HG03575 (cell line): Measurements from ENCODE around the gene ADARB2.

ENCODE experiments used
- ATAC-seq: cut with Tn5 transposase; IDR thresholded peaks from one replicate; pipeline ENCODE4 v1.9.1; 2021; ENCODE audit not compliant: unreplicated experiment, insufficient number of reproducible peaks, low FRiP score; ENCODE audit errors: extremely low read depth

ADARB2 gene

DNA sequence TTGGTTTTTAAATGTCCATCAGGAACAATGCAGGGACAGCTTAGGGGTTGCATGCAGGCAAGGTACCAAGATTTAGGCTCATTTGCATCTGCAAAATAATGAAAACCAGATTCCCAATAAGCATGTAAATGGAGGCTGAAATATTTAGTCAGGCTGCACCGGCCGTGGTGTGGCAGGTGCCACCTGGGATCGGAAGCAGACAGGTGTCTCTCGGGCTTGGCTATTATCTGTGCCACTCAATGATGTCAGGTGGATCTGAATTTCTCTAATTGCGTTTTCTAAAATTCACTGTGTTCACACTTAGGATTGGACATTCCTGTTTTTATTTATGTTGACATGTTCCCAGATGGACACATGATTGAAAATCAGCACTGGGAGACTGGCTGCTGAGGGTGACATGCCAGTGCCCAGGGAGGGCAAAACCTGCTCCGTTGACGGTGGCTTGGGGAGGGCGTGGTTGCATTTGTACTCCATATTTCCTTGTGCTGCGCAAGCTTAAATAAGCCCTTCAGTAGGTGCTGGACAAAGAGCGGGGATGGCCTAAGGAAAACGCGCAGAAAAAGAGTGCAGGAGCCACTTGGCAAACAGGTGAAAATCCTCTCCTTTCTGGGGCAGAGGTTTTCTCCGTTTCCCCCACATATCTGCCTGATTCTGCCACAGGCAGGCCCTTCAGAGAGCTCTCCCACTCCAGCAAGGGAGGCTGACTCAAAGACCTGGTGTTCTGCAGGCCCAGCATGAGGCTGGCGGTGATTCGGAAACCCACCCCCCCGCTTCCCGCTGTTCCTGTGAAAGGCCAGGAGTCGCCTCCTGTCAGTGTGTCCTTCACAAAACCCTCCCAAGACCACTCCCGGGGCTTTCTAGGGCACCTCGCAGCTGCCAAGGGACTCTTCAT is 538.6 kb downstream of the ADARB2 start:
- no peak for ATAC-seq

GRCh38 chr10:1197384-1197783 is 539.9 kb downstream of the ADARB2 start:
- ATAC-seq = no peak

- ATAC-seq = no peak
These were observed 540.7 kb downstream of the ADARB2 start for GRCh38 chr10:1196656-1197055.

- ATAC-seq = no peak
These were observed 541.5 kb downstream of the ADARB2 start for GRCh38 chr10:1195828-1196227.

DNA sequence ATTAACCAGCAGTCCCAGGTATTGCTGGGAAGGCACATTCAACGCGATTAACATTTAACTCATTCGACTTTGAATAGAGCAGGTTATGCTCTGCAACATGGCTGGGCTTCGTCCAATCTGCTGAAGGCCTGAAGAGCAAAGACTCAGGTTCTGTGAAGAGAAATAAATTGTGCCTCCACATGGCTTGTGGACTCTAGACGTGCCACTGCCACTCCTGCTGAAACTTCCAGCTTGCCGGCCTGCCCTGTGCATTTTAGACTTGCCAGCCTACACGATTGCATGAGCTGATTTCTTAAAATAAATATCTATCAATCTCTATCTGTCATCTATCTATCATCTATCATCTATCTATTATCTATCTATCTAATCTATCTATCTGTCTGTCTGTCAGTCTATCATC is 543.2 kb downstream of the ADARB2 start:
- ATAC-seq = no peak

GRCh38 chr10:1193561-1193960 is 543.8 kb downstream of the ADARB2 start:
- no peak for ATAC-seq

DNA sequence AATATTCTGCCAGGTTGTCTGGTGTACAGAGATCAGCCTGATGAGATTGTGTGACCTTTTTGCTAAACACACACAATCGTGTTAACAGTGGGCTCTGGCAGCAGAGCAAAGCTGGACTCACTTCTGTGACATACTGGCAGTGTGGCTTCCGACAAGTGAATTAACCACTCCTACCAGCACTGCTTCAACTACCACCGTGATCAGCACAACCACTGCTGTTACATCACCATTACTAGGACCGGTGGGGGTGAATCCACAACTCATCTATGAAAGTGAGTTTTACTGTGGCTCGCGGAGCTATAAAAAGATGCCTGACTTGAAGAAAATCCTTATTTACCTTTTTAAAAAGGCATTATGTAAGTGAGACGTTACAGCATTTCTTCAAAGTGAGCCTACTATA is 545.6 kb downstream of the ADARB2 start:
- ATAC-seq = no peak

- no peak for ATAC-seq
These were observed 546.4 kb downstream of the ADARB2 start for GRCh38 chr10:1190791-1191490.

GRCh38 chr10:1190052-1190395 is 547.3 kb downstream of the ADARB2 start:
- no peak for ATAC-seq

- no peak for ATAC-seq
These were observed 547.9 kb downstream of the ADARB2 start for GRCh38 chr10:1189166-1190051.

DNA sequence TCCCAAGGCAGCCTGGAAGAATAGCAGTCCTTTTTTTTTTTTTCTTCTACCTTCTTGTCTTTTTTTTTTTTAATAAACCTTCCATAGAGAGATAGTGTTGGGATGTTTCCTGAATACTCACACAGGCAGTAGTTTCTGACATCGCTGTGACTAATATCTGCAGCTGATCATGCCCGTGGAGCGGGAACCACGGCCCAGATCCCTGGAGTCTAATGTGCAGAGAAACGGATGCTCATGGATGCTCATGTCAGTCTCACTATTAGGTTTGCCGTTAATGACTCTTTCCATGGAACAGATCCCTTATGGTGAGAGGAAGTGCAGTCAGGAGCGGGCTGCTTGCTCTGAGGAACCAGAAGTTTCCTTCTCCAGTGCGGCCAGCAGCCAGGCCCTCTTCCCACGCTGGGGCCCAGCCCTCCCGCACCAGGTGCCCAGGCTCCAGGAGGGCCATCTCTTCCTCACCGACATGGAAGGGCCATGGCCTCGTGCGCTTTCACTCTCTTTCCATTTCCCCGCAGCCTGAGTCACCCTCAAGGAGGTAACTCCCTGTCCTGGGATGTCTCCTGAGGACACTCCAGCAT is 548.7 kb downstream of the ADARB2 start:
- no peak for ATAC-seq

DNA sequence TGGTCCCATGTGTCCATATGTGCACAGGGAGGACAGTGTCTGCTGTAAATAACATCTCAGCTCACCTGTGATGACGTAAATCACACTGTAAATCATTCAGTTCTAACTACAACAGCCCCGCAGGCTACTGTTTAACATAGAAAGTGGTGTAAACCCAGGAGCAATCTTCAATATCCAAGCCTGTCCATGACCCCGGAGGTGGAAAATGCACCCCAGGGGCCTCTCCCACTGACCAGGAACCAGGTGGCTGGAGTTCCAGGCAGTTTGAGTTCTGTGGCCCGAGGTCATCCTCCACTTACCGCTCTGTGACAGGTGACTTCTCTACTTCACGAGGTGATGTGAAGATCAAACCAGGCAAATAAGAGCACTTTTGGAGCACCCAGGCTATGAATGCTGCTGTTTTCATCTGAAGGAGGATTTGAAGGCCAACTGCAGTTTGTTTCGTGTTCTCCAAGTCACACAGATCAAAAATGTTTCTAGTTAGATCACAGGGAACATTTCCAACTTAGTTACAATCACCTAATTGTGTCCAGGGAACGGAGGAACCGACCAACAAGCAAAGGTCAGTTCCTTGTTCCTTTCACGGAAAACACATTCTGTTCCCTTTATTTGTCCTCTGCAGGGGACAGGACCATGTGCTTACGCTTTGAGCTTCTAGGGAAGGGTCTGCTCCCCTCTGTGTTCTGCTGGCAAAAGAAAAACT is 549.3 kb downstream of the ADARB2 start:
- no peak for ATAC-seq

DNA sequence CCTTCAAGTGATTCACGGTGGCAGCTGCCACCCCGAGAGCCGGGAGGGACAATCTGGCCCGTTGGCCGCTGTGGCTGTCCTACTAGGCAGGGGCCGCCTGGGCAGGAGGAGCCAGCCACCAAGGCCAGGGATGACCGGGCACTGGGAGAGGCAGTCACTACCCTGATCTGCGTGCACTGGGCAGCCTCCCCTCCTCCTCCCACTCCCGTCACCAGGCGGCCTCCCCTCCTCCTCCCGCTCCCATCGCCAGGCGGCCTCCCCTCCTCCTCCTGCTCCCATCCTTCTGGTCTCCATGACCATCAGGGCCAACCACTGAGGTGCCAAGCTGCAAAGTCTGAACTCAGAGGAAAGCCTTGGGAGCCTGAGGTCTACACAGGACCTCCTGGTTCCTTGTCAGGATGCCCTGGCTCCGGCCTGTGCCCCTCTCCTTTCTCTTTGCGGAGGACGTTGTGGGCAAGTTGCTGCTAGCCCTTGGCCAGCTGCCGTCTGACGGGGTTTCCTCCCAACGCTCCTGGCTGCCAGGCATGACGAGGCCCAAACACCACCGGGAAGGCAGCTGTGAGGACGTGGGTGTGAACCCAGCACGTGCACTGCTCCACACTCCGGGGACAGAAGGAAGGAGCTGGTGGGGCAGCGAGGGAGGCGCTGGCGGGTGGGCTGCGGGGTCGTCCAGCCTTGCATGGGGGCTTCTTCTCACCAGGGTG is 550.0 kb downstream of the ADARB2 start:
- no peak for ATAC-seq

GRCh38 chr10:1186683-1186990 is 550.7 kb downstream of the ADARB2 start:
- no peak for ATAC-seq

DNA sequence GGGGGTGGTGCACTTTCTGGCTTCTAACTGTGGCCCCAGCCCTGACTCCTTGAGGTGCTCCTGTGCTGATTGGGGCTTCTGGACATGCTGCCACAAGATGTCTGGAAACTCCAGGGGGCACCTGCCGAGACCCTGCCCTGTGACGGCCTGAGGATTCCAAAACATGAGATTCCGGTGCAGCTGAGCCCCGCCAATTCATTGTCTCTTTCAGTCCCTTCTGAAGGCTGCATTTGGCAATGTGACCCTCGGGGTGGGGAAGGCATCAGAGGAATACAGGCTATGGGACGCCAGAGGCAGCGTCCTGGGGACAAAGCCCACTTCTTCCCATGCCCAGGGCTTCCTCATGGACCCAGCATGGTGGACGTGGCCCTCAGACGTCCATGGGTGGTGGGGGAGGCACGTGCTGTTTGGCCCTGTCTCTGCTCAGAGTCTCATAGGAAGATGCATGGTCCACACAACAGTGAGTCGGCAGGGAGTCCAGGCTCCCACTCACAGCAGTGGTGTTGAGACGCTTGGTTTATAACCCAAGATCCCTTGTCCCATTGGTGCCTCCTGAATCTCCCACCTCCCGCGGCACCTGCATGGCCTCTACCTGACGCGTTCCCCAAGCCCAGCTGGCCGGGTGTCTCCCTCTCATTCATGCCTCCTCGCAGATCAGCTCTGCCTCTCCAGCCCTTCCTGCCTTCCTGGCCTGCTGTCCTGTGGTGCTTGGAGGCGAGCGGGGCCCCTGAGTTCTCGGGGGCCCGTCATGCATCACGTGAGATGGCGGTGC is 551.2 kb downstream of the ADARB2 start:
- ATAC-seq = no peak

GRCh38 chr10:1184541-1185430 is 552.5 kb downstream of the ADARB2 start:
- no peak for ATAC-seq

DNA sequence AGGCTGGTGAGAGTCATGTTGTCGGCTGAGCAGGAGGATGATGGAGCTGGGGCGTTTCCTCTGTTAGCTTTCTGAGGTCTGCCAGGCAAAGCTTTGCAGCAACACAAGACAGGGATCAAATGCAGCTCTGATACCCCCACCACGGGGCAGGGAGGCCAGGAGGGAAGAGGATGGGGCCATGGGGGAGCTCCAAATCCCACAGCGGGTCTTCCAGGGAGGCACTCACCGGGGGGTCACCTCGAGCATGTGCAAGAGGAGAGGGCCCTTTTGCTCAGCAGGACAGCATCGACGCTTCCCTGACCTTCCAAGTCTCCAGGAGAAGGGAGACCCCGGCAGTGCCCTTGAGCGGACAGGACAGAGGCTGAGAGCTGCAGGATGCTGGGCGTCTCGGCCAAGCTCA is 553.6 kb downstream of the ADARB2 start:
- ATAC-seq = no peak
